Stimulated activated CD8-positive, alpha-beta memory T cell treated with anti-CD3 and anti-CD28 coated beads, Interleukin-7, amount 100 ng/mL, for 1 hour (primary cell): ENCODE measurements around the gene HYOU1.
"Not testable (repeated sequence)": the region's sequence is repeated elsewhere in the genome, so short reads cannot be mapped to it uniquely, and the experiment has no call there.

Experiments used
- DNase-seq, 2 donors: peaks; one replicate each; pipeline ENCODE4 v3.0.0-alpha.2; 2020; ENCODE audit warnings: low read depth in 2 of 2

HYOU1 gene

GRCh38 chr11:119057000-119057769 is at the start of gene HYOU1:
TSS of gene HYOU1 (minus strand) at chr11:119057205. CDS start at chr11:119056160, 1,045 bp downstream.
- DNase-seq = peak; percentile 95 to 96

GRCh38 chr11:119103793-119104192 is 46.8 kb upstream of the HYOU1 start:
- no peak for DNase-seq

DNA sequence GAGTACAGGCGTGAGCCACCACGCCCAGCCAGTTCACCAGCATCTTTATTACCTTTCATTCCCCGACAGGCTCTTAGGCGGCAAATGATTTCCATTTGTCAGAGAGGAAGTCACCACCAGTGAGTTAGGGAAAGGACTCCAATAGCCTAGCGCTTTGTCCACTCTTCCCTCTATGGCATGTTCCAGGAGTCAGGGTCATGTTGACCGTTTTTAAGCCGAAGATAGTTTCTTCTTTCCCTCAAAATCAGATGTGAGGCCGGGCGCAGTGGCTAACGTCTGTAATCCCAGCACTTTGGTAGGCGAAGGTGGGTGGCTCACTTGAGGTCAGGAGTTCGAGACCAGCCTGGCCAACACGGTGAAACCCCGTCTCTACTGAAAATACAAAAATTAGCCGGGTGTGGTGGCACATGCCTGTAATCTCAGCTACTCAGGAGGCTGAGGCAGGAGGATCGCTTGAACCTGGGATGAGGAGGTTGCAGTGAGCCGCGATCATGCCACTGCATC is 46.2 kb upstream of the HYOU1 start:
- not testable (repeated sequence) for DNase-seq

DNA sequence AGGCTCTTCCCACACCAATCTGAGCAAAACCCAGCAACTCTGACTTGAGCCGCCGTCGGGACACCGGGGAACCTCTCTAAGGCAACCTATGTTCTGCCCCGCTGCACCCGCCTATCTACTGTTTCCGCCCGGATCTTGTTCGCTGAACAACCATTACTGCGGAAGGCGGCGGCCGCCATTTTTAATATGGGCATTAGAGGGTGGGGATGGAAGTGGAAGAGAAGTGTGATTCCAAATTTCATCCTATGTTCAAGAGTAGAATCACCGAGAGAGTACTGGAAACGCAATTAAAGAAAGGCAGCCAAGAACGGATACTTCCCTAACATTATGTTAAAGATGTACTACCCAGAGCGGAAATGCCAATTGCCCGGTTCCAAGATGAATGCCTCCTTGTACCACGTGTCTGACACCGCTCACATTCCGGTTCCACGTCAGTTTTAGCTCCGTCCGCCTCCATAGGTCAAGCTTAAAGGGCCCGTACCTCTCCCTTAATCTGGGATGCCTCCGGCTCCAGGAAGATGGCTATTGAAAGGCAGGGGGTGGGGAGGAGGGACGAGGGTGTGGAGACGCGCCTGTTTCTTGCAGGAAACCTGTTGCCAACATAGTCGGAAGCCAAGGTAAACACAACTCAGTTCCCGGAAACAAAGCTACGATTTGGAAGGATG is 44.9 kb upstream of the HYOU1 start, which contains the start of gene DPAGT1:
Gene DPAGT1 (minus strand): TSS at position 95 of the 665 bp plus-strand sequence. CDS start 198 bp downstream, outside the sequence.
- peak; percentile 59 to 72 for DNase-seq

GRCh38 chr11:119100994-119101758 is 44.2 kb upstream of the HYOU1 start:
- no peak for DNase-seq

GRCh38 chr11:119100246-119100970 is 43.4 kb upstream of the HYOU1 start:
- DNase-seq = no peak

DNA sequence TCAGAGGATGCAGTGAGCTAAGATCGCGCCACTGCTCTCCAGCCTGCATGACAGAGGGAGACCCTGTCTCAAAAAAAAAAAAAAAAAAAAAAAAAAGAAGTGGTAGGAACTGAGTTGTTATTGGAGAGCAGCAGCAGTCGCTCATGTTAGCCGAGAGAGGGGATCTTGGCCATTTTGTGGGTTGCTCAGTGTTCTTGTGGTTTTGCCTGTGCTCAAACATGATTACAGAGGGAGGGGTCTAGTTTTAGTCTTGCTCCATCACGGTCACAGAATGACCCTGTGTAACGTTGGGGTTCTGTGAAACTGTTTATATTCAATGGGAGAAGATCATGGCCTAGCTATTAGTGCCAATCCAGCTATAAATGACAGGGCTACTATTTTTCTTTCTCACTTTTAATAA is 42.7 kb upstream of the HYOU1 start:
- no peak for DNase-seq

GRCh38 chr11:119095066-119095880 is 38.3 kb upstream of the HYOU1 start:
- DNase-seq = peak; percentile 98

DNA sequence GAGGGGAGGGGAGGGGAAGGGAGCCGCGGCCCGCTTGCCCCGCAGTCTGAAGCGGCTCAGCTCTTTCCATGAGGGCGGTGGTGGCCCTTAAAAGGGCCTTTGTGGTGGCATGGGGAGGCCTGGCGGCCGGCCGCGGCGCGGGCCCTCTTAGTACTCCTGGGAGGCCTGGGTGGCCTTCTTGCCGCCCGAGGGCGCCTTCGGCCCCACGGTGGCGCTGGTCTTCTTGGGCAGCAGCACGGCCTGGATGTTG is 37.7 kb upstream of the HYOU1 start:
- peak in 1 of 2 donors; percentile 31 for DNase-seq

DNA sequence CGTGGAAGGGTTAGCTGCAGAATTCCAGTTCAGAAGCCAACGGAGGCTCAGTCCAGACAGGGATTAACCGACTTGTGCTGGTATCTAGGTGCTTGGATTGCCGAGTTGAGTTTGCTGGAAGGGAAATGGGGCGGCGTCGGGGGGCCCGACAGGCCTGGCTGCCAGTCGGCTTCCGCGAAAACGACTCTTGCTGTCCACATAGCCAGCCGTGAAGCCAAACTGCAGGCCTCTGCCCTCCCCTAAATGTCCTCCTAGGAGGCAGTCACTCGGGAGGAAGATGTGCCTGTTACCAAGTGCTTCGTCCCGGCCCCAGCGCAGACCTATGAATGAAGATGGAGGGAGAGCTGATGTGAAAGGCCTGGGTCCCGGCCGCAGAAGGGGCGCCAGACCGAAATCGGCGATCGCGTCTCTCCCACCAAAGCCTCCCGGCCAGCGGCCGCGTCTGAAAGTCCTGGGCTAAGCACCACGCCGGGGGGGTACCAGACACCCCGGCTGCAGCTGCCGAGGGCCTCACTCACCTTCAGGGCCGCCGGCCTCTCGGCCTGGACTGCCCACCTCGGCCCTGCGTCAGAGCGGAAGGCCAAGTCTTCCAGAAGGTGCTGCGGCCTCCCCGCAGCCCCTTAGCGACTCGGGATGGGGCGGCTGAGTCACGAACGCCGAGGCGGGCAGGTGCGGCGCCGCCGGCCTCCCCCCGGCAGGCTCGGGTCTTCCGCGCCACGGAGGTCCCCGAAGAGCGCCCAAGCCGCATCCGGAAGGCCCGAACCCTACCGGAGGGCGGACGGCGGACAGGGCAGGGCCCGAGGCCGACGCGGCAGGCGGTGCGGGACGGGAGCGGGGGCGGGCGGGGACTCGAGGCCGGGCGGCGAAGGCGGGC is 37.2 kb upstream of the HYOU1 start:
- DNase-seq = no peak

DNA sequence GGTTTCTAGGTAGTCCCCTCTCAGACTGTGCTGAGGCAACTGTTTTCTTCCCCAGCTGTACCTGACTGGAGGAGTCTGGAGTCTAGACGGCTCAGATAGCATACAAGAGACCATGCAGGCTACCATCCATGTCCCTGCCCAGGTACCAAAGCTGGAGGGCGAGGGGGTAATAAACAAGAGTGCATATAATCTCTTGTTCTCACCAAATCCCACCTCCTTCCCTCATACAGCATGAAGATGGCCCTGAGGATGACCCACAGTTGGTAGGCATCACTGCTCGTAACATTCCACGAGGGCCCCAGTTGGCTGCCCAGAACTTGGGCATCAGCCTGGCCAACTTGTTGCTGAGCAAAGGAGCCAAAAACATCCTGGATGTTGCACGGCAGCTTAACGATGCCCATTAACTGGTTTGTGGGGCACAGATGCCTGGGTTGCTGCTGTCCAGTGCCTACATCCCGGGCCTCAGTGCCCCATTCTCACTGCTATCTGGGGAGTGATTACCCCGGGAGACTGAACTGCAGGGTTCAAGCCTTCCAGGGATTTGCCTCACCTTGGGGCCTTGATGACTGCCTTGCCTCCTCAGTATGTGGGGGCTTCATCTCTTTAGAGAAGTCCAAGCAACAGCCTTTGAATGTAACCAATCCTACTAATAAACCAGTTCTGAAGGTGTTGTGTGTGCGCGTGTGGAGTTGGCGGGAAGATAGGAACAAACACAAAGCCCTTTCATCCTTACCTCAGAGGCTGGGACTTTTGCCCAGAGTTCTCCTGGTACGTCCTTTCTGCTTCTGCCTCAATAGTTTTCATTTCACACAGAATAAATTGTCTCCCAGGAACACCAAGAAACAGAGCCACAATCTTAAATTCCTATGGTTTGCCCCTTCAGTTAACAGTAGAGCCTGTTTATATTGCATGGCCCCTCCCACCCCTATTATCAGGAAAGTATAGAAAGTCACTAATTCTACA is 36.2 kb upstream of the HYOU1 start:
- DNase-seq = no peak

DNA sequence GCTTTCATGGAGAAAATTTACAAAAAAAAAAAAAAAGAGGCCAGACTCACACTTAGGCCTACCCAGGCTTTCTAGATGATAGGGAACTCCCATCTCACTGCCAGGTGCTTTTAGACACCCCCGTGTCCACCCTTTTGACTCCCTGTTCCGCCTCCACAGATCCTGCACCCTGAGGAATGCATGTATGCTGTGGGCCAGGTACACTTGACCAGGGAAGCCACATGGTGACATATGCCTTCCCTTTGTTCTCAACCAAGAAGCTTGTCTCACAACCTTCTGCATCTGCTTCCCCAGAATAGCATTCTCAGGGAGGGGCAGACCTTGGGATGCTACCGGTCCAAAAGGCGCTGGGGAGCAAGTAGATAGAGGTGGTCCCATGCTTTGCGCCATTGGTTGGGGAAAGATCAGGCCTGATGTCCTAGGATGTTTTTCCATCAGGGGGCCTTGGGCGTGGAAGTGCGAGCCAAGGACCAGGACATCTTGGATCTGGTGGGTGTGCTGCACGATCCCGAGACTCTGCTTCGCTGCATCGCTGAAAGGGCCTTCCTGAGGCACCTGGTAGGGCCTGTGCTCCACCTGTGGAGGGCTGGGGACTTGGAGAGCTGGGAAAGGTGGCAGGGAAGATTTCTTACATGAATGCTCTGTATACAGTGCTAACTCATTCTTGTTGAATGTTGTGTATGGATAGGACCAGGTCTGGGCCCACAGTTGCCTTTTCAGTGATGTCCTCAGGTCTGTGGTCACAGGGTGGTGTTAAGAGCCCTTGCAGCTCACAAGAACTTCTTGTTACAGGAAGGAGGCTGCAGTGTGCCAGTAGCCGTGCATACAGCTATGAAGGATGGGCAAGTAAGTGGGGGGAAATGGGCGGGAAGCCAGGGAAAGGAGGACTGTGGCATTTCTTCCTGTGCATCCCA is 35.2 kb upstream of the HYOU1 start:
- DNase-seq = no peak

DNA sequence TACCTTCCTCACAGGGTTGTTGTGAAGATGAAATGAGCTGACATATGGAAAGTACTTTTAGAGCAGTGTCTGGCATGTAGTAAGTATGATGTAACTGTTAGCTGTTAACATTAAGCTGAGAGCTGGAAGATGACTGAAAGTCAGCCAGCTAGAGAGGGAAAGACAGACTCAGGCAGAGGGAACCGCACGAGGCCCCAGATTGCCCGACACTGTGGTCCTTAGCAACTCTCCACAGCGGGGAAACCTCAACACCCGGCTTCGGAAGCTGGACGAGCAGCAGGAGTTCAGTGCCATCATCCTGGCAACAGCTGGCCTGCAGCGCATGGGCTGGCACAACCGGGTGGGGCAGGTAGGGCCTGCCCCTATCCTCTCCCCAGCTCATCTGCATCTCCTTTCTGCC is 34.2 kb upstream of the HYOU1 start:
- no peak for DNase-seq

GRCh38 chr11:119089319-119089718 is 32.3 kb upstream of the HYOU1 start:
- no peak for DNase-seq

DNA sequence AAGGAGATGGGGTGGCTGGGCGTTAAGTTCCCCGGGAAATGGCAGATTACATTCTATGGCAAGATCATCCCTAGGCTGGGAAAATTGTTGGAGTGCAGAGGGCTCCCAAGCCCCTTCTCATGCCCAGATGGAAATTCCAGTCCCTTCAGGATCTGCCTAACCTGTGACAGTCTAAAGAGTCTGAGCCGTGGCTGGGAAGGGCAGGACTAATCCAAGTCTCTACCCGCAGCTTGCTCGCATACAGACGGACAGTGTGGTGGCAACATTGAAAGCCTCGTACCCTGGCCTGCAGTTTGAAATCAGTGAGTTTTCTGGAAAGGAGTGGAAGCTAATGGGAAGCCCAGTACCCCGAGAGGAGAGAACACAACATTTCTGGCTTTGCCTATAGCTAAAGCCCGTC is 31.4 kb upstream of the HYOU1 start:
- DNase-seq = no peak

DNA sequence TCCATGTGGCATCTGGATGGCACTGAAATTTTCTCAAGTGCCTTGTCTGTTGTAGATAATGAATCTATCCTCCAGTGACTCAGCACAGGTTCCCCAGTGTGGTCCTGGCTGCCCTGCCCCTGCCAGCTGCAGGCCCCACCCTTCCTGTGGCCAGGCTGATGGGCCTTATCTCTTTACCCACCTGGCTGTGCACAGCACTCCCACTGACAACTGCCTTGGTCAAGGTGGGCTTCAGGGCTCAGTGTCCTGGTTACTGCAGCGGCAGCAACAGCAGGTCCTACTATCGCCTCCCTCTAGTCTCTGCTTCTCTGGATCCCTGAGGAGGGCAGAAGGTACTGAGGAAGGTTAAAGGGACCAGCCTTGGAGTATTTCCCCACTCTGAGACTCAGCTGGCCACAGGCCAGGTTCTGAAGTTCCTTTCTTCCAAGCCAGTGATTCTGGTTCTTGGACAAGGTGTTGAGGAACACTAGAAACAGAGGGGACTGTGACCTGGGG is 30.8 kb upstream of the HYOU1 start:
- DNase-seq = no peak

GRCh38 chr11:119087123-119087522 is 30.1 kb upstream of the HYOU1 start:
- no peak for DNase-seq

GRCh38 chr11:119085437-119085847 is 28.4 kb upstream of the HYOU1 start:
- no peak for DNase-seq
